HG02610 (cell line): ENCODE measurements around the gene RBM20.

Source experiments
- ATAC-seq: cut with Tn5 transposase; IDR thresholded peaks from one replicate; pipeline ENCODE4 v1.9.1; 2021; ENCODE audit warnings: mild to moderate bottlenecking, moderate library complexity; ENCODE audit not compliant: unreplicated experiment

RBM20 gene

GRCh38 chr10:110730345-110731050, 86.4 kb downstream of the RBM20 start:
- ATAC-seq, result no peak

GRCh38 chr10:110733218-110733952, 89.2 kb downstream of the RBM20 start:
- ATAC-seq, result no peak

GRCh38 chr10:110735620-110736027, 91.5 kb downstream of the RBM20 start:
- no peak for ATAC-seq

- no peak for ATAC-seq
Measured at GRCh38 chr10:110737886-110738634, 93.9 kb downstream of the RBM20 start.

GRCh38 chr10:110739811-110740271, 95.7 kb downstream of the RBM20 start:
- ATAC-seq, result no peak

GRCh38 chr10:110742801-110743200, 98.7 kb downstream of the RBM20 start:
- no peak for ATAC-seq

- no peak for ATAC-seq
Measured at GRCh38 chr10:110744782-110745181, 100.6 kb downstream of the RBM20 start.

GRCh38 chr10:110746254-110746826, 102.2 kb downstream of the RBM20 start:
- ATAC-seq, result peak; percentile 44

- ATAC-seq, result no peak
Measured at GRCh38 chr10:110746969-110747608, 103.0 kb downstream of the RBM20 start.

- ATAC-seq, result no peak
Measured at GRCh38 chr10:110747609-110748464, 103.7 kb downstream of the RBM20 start.

- no peak for ATAC-seq
Measured at GRCh38 chr10:110748970-110749369, 104.8 kb downstream of the RBM20 start.

GRCh38 chr10:110750931-110751330, 106.8 kb downstream of the RBM20 start:
- no peak for ATAC-seq

- ATAC-seq, result no peak
Measured at GRCh38 chr10:110751850-110752249, 107.7 kb downstream of the RBM20 start.

GRCh38 chr10:110753462-110753861, 109.3 kb downstream of the RBM20 start:
- no peak for ATAC-seq

- ATAC-seq, result peak; percentile 65
Measured at GRCh38 chr10:110754375-110755105, 110.4 kb downstream of the RBM20 start.

GRCh38 chr10:110755781-110756180, 111.6 kb downstream of the RBM20 start:
- ATAC-seq, result no peak

- ATAC-seq, result no peak
Measured at GRCh38 chr10:110756876-110757275, 112.7 kb downstream of the RBM20 start.

- no peak for ATAC-seq
Measured at GRCh38 chr10:110757586-110757985, 113.5 kb downstream of the RBM20 start.

- ATAC-seq, result no peak
Measured at GRCh38 chr10:110758128-110758765, 114.1 kb downstream of the RBM20 start.
